IPS-15b (cell line): ENCODE data around the gene SPEM2.

Source experiments
- H3K27me3 ChIP-seq: one replicate; pipeline ENCODE4 v1.6.1; 2013; ENCODE audit warnings: low read length; ENCODE audit not compliant: control insufficient read depth, insufficient read depth
- H3K36me3 ChIP-seq: one replicate; pipeline ENCODE4 v1.6.1; 2013; ENCODE audit warnings: low read length; ENCODE audit not compliant: control insufficient read depth, insufficient read depth
- H3K4me1 ChIP-seq: one replicate; pipeline ENCODE4 v1.6.1; 2013; ENCODE audit warnings: mild to moderate bottlenecking, low read length; ENCODE audit not compliant: control insufficient read depth, insufficient read depth
- H3K4me3 ChIP-seq: one replicate; pipeline ENCODE4 v1.5.1; 2013; ENCODE audit warnings: low read depth, low read length
- H3K9ac ChIP-seq: one replicate; pipeline ENCODE4 v1.6.1; 2013; ENCODE audit warnings: low read depth, mild to moderate bottlenecking, low read length
- H3K9me3 ChIP-seq: one replicate; pipeline ENCODE4 v1.6.1; 2013; ENCODE audit warnings: mild to moderate bottlenecking, low read length; ENCODE audit not compliant: control insufficient read depth, insufficient read depth

The SPEM2 gene

DNA sequence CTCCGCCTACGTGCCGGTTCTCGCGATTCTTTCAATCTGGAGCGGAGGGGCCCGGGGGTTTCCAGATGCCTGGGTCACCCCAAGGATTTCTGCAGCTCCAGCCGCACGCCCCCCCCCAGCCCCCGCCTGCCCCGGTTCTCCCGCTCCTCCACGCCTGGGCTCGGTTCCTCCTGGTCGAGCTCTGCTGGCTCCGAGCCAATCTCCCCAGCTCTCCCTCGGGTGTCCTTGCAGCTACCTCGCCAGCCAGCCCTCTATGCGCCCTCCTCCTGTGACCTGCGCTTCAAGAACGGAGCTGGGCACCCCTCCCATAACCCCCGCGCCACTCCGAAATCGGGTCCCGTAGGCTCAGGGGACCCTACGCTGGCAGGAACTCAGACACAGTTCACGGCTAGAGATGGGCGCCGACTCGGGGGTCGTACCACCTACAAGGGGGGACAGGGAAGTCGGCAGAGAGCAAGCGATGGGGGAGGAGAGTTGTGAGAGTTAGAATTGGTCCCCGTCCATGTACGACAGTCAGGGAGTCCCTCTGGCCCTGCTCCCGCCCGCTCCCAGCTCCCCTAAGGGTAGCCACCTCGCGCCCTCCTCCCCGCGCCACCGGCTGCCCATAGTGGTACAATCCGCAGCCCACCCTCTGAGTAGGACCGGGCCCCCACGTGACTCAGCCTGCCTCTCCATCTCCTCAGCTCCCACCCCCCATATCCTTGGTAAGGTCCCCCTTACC is 14.9 kb downstream of the SPEM2 start:
- Histone ChIP-seq H3K27me3 (peaks cover 25% of the 10 kb centered on the region), H3K9me3 (no peaks in the 10 kb centered on the region), H3K4me1 (peaks cover 14% of the 10 kb centered on the region), H3K4me3 (peak overlapping the region; percentile 87), H3K9ac (peak overlapping the region; percentile 92), H3K36me3 (peaks cover 2% of the 10 kb centered on the region)

DNA sequence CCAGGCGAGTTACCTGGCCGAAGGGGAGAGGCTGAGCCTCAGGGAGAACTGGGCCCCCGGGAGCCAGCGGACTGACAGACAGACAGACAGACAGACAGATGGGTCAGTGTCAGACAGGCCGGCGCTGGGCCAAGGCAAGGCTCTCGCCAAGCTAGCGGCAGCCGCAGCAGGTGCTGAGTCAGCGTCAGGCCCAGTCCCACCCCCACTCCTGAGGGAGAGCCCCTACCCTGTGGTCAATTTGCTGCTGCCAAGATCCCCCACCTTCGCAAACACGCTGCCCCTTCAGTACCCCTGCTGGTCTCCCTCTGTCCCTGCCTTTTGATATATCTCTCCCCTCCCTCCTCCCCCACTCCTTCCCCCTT is 15.4 kb downstream of the SPEM2 start:
- H3K9ac ChIP-seq = peak overlapping the region; percentile 92

DNA sequence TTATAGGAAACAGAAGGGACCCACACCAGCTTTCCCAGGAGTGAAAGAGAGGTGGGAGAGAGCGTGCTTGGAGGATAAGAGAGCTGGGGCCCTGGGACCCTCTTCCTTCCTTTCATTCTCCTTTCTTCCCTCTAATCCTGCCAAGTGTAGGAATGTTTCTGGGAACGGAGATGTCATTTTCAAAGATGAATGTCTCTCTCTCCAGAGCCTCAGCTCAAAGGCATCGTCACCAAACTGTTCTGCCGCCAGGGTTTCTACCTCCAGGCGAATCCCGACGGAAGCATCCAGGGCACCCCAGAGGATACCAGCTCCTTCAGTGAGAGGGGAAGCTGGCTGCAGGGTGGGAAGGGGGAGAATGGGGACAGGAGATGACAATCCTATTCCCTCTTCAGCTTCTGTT is 15.8 kb downstream of the SPEM2 start:
- no peak overlapping the region for H3K9ac ChIP-seq
- H3K27me3 ChIP-seq = peaks cover 25% of the 10 kb centered on the region
- H3K4me3 ChIP-seq = peak overlapping the region; percentile 87

More for the DNA sequence above, 15.4 kb downstream of the SPEM2 start:
- Histone ChIP-seq H3K36me3 (peaks cover 2% of the 10 kb centered on the region), H3K27me3 (peaks cover 25% of the 10 kb centered on the region), H3K4me1 (peaks cover 14% of the 10 kb centered on the region), H3K9me3 (no peaks in the 10 kb centered on the region), H3K4me3 (peak overlapping the region; percentile 87)

DNA sequence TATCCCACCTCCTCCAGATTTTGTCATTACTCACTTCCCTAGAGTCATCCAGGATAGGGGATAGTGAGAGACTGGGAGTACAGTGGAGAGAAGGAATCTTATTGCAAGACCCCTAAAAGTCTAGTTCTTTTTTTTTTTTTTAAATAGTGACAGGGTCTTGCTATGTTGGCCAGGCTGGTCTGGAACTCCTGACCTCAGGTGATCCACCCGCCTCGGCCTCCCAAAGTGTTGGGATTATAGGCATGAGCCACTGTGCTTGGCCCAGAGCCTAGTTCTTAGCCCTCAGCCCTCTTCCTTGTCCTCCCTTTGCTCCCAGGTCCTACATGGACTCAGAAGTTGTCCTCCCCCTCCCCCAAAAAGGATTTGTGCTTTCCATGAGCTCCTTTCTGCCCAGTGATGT is 16.7 kb downstream of the SPEM2 start:
- H3K27me3 ChIP-seq = peaks cover 31% of the 10 kb centered on the region
- H3K9ac ChIP-seq = no peak overlapping the region

More for the DNA sequence above, 15.8 kb downstream of the SPEM2 start:
- Histone ChIP-seq H3K36me3 (peaks cover 2% of the 10 kb centered on the region), H3K4me1 (peaks cover 17% of the 10 kb centered on the region), H3K9me3 (no peaks in the 10 kb centered on the region)

DNA sequence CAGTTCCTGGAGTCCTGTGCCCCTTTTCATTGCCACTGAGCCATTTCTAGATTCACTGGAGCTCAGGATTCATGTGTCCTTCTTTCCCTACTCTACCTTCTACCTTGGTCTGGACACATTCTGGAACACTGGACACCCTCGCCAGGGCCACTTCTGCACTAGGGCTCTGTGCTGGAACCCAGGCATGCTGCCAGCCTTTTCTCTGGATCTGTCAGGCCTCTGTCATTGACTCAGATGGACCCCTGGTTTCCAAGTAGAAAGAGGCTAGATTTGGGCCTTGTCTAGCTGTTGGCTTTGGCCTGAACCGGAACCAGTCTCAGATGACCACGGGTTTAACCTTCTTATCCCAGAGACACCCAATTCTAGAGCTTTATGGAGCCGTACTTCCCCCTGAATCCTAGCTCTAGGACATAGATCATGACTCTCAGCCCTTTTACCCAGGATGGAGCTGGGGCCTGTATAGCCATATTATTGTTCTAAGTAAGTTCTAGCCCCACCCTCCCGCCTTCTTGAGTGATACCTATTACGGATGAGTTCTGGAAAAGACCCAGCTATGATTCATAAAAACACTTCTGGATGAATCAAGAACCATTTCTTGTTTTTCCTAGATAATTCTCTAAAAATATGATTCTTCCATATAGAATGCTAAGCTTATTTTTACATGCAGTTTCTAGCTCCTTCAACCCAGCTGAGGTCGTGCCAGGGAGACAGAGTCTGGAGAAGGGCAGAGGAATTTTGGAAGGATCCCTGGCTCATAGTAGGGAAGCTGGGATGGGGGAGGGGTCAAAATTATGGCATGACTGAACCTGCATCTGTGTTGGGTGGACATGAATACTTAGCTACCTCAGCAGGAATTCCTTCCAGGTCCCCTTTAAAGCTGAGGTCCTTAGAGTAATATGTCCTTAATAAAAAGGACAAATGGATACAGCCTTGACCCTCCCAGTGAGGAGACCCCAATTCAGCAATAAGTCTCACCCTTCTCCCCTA is 18.4 kb downstream of the SPEM2 start:
- Histone ChIP-seq H3K4me1 (peaks cover 15% of the 10 kb centered on the region), H3K9ac (no peak overlapping the region), H3K4me3 (no peak overlapping the region), H3K9me3 (no peaks in the 10 kb centered on the region), H3K36me3 (peaks cover 2% of the 10 kb centered on the region), H3K27me3 (peaks cover 30% of the 10 kb centered on the region)

More for the DNA sequence above, 16.7 kb downstream of the SPEM2 start:
- no peak overlapping the region for H3K4me3 ChIP-seq
- peaks cover 19% of the 10 kb centered on the region for H3K4me1 ChIP-seq
- no peaks in the 10 kb centered on the region for H3K9me3 ChIP-seq
- H3K36me3 ChIP-seq = peaks cover 2% of the 10 kb centered on the region

DNA sequence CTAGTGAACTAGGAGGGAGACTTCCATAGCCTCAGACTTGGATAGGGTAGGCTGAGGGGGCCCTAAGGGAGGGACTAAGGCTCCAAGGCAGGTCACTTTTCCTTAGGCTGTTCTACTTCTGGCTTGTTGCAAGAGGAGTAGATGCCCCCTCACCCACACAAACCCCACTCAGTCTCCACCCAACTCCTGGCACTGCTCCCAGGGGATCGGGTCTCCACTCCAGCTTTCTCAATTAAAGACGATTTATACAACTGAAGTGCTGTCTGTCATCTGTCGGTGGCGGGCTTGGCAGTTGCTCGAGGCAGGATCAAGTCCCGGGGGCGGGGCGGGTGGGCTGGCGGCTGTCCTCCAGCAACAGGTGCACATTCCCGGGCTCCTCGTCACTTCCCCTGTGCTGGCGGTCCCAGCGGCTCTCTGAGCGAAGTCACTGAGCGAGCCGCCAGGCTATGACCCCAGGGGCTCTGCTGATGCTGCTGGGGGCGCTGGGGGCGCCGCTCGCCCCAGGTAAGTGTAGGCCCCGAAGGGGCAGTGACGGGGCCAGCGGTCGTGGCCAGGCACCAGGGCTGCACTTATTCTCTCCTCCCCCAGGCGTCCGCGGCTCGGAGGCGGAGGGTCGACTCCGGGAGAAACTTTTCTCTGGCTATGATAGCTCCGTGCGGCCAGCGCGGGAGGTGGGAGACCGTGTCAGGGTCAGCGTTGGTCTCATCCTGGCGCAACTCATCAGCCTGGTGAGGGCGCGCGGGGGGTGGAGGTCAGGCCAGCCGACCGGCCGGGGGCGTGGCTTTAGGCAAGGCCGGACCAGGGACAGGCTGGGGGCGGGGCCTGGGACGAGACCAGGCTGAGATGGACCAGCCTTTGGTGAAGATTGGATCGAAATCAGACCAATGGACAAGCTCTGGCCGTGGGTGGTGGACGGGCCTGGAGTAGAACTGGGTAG is 19.5 kb downstream of the SPEM2 start, which contains the start of gene CHRNB1:
Gene CHRNB1, plus strand, starts transcription at position 380 of the 937 bp plus-strand sequence. Its CDS starts 67 bp downstream, at position 447.
- peaks cover 26% of the 10 kb centered on the region for H3K27me3 ChIP-seq
- H3K9me3 ChIP-seq = no peaks in the 10 kb centered on the region
- no peak within 1 kb of the TSS for H3K9ac ChIP-seq
- peaks cover 12% of the 10 kb centered on the region for H3K4me1 ChIP-seq
- H3K4me3 ChIP-seq = peak within 1 kb of the TSS; percentile 58
- peaks cover 2% of the 10 kb centered on the region for H3K36me3 ChIP-seq

DNA sequence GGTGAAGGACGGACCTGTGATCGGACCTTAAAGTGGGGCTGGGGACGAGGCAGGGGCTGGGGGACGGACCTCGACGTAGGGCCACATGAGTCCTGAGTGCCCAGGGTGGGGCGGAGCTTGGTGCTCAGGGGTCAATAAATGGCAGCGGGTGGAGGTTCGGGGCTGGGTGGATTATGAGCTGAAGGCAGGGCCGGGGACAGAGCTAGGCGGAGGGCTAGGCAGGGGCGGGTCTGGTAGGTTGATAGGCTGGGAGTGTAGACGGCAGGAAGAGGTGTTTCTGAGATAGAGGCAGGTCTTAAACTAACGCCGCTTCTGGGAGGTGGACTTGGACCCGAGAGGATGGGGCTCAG is 20.2 kb downstream of the SPEM2 start:
- Histone ChIP-seq H3K27me3 (peaks cover 26% of the 10 kb centered on the region), H3K4me3 (peak overlapping the region; percentile 58), H3K9ac (no peak overlapping the region)

DNA sequence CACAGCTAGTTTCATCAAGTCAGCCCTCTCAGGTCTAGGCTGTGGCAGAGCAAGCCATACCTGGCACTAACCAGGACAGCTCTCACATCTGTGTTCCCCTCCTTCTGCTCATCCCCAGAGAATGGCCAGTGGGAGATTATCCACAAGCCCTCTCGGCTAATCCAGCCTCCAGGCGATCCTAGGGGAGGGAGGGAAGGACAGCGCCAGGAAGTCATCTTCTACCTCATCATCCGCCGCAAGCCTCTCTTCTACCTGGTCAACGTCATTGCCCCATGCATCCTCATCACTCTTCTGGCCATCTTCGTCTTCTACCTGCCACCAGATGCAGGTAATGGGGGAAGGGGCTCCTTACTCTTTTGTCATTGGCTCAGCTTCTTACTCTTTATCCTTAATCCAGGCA is 23.0 kb downstream of the SPEM2 start:
- H3K27me3 ChIP-seq = peaks cover 21% of the 10 kb centered on the region

More for the DNA sequence above, 20.2 kb downstream of the SPEM2 start:
- no peaks in the 10 kb centered on the region for H3K9me3 ChIP-seq
- H3K36me3 ChIP-seq = peaks cover 2% of the 10 kb centered on the region
- H3K4me1 ChIP-seq = peaks cover 12% of the 10 kb centered on the region

DNA sequence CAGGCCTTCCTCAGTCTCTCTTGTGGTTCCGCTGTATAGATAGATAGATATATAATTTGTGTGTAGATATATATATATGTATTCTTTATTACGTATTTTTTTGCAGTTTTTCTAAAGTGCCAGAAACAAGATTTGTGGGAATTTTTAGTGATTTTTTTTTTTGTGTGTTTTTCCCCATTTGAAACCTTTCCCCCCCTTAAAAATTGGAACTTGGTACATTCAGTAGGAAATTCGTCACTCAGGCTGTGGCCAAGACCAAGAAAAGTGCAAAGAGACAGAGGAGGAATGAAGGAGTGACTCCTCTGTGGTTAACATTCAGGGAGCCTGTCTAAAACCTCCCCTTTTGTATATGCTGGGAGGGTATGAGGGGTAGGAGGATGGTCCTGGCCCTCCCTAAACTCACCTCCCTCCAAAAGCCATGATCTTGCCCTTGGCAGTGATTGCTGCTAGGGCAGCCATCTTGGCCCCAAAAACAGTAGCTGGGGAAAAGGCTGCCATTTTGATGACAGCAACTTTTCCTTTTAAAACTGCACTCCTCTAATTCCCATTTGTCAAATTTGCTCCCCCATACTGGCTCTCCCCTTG is 34.6 kb downstream of the SPEM2 start:
- H3K4me1 ChIP-seq = peaks cover 4% of the 10 kb centered on the region
- no peak overlapping the region for H3K4me3 ChIP-seq
- H3K9ac ChIP-seq = no peak overlapping the region
- no peaks in the 10 kb centered on the region for H3K9me3 ChIP-seq
- peaks cover 2% of the 10 kb centered on the region for H3K36me3 ChIP-seq
- H3K27me3 ChIP-seq = peaks cover 2% of the 10 kb centered on the region

More for the DNA sequence above, 23.0 kb downstream of the SPEM2 start:
- H3K9me3 ChIP-seq = no peaks in the 10 kb centered on the region
- peaks cover 8% of the 10 kb centered on the region for H3K4me1 ChIP-seq
- H3K9ac ChIP-seq = no peak overlapping the region
- H3K4me3 ChIP-seq = no peak overlapping the region
- H3K36me3 ChIP-seq = no peaks in the 10 kb centered on the region

DNA sequence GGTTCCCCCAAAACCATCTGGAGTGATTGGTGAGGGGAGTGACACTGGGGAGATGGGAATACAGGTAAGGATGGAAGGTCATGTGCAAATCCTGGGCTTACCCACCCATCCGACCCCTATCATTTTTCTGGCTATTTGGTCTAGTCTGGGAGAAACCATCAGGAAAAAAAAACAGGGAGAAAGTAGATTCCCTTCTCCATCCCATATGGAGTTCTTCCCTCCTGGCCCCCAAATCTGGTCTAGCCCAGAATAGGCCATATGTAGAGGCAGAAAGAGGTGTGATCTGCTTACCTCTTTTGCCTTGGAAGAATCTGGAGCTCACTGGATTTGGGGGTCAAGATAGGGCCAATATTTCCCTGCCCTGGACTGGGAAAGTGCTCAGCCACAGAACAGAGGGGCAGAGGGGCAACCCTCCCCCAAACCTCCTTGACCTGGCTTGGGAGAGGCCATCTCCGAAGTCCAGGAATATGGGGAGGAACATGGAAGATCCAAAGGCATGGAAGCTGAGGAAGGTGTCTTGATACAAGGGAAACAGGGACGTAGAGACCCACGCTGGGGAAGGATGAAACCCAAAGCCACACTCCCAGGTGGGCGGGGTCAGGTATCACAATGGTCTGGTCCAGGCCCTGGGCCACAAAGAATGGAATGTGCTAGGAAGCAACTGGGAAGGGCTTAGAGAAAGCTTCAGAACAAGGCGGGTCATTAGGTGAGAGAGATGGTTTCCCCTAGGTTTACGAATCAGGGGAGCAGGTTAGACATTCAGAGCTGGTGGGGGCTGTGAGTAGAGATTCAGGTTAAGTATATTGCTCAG is 35.6 kb downstream of the SPEM2 start:
- Histone ChIP-seq H3K9me3 (no peaks in the 10 kb centered on the region), H3K4me1 (peaks cover 4% of the 10 kb centered on the region), H3K27me3 (peaks cover 2% of the 10 kb centered on the region), H3K9ac (no peak overlapping the region), H3K36me3 (peaks cover 2% of the 10 kb centered on the region), H3K4me3 (no peak overlapping the region)
